Mammary epithelial cell (primary cell): ENCODE measurements around the gene TPST1.

Source experiments
- CTCF ChIP-seq, 2 donors: IDR thresholded peaks in 1 of 2; conservative IDR thresholded peaks in 1 of 2; 2 replicates each; pipeline ENCODE4 v1.5.1; 2011 to 2012; ENCODE audit warnings: inconsistent platforms in 2 of 2, low read length in 2 of 2, mild to moderate bottlenecking in 2 of 2, control low read depth in 1 of 2, low read depth in 1 of 2; ENCODE audit not compliant: insufficient read depth in 1 of 2; ENCODE audit errors: extremely low read depth in 1 of 2
- EZH2 ChIP-seq: IDR thresholded peaks from 2 replicates; pipeline ENCODE4 v1.6.1; 2012; ENCODE audit warnings: low read length, inconsistent platforms, borderline replicate concordance

DNA sequence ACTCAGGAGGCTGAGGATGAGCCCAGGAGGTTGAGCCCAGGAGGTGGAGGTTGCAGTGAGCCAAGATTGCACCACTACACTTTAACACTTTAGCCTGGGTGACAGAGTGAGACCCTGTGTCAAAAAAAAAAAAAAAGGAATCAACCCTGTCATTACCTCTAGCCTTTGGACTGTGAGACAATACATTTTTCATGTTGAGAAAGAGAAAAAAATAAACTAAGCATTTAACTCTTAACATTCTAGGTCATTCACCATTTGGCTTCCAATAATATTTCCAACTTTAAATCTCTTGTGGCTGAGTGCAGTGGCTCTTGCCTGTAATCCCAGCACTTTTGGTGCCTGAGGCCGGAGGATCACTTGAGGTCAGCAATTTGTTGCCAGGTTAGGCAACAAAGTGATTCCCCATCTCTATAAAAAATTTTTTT lies 41.9 kb upstream of the TPST1 start:
- TF ChIP-seq CTCF (conservative IDR thresholded peaks at IDR 0.05 in 1 of 2, IDR thresholded peaks at IDR 0.05 in 1 of 2; ENCODE audit: extremely low read depth in 1 of 2, insufficient read depth in 1 of 2, low read depth in 1 of 2, low read length in 2 of 2) (no peak), EZH2 (no peak)
